Raji (cell line): Measurements from ENCODE around the gene AMIGO1.

Source experiments
- POLR2A ChIP-seq: IDR thresholded peaks from 2 replicates; pipeline ENCODE4 v1.6.1; 2011; ENCODE audit warnings: low read depth, low read length, control low read depth; ENCODE audit not compliant: insufficient read depth

The AMIGO1 gene

DNA sequence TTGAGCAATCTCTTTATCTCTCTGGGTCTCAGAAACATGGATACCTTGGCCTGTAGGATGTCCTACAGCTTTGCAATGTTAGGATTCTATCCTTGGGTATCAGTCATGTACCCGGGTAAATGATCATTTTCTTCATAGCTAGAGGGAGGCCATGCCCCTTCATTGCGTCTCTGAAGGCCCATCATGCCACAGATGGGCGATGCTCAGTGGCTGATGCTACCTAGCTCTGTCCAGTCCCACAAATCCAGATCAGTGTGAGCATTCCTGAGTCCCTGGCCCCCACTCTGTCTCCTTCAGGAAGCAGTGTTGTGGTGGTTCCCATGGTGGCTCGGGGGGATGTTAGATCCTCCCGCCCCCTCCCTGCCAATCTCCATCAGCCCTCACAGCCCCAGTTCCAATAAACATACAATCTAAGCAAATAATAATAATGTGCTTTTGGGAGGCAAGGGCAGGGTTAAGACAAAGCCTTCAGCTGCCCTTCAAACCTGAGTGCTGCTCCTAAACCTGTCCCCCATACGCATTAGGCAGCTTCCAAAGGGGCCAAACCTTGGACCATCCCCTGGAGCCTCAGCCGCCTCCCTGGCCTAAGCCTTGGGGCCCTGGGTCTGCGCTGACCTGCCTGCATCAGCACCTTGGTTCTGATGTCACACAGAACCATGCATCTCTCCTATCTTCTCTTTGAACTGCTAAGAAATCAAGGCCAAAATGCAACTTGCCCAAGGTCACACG, 29.5 kb upstream of the AMIGO1 start:
- TF ChIP-seq POLR2A = no peak

DNA sequence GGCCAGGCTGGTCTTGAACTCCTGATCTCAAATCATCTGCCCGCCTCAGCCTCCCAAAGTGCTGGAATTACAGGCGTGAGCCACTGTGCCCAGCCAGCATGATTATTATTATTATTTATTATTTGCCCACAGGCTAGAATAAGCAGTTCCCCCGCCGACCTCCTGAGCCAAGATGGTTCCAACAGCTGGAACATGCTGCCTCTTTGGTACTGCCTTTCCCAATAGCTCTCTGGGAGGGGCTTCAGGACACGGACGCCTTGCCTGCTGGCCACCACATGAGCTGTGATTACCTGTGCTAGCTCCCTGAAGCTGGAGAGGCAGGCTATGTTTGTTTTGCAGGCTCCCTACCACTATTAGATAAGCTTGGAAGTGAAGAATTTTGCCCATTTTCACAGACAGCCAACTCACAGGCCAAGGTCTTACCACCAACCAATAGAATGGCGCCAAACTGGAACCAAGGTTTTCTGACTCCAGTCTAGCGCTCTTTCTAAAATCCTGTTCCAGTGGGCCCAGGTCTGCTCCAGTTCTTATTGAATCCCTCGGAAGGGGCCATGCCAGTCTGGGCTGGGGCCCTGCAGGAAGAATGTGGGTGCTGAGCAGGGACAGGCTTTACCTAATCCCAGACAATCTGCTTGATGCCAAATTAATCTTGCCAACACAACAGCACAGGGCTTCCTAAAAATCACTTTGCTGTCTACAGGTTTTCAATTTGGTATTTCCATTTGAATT, 28.1 kb upstream of the AMIGO1 start:
- TF ChIP-seq POLR2A = no peak

DNA sequence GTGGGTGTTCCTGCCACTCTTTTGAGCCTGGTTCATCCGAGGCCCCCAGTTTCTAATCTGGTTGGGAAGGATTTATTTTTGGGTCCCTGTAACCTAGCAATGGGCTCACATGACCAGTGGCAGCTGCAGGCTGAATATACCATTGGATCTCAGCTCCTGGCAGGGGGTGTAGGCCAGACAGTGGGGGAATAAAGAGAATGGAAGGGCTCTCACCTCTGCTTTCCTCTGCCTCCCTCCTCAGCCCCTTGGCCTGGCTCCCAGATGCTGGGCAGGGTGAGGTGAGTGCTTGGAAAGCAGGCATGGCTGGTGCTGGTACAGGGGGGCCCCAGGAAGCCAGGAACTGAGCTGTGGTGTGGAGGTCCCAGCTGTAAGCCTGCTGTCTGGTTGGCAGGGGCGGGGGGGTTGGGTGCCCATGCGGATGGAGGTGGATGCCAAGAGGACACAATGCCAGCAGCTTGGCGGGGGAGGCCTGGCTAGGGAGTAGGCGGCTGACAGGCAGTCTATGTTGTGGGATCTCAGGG, 26.5 kb upstream of the AMIGO1 start:
- no peak for TF ChIP-seq POLR2A

DNA sequence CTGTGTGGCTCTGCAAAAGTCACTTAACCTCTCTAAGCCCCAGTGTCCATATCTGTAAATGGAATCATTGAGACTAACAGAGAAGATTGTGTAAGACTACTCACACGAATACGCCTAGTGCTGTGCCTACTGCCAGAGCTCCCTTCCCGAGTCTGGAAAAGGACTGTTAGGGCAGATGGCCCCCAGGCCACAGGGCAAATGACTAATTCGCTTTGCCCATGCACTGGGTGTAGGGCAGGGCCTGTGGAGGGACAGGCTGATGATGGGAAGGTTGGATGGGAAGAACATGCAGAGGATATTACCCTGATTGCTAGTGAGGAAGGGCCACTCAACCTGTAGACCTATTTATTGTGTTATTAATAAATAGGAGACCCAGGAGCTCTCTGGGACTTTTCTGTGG, 26.0 kb upstream of the AMIGO1 start:
- no peak for TF ChIP-seq POLR2A

DNA sequence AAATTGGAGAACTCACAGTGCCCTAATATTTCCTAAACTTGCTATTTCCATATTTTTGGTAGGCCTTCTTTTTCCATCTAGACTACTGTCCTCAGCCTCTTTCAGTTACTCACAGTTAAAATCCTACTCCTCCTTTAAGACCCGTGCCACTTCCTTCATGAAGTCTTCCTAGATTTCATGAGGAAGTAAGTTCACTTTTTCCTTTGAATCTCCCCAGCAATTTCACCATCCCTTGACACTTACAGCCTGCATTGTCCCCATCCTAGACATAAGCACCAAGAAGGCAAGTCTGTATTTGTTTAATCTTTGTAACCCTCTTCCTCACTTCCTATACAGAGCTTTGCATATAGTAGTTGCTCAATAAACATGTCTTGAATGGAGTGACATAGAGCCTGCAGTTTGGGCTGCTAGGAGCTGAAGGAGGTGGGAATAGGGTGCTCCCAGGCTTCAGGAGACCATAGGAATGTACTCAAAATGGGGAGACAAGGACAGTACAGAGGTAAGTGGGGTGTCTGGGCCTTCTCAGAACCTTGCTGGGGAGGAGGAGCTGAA, 24.9 kb upstream of the AMIGO1 start:
- TF ChIP-seq POLR2A = no peak

DNA sequence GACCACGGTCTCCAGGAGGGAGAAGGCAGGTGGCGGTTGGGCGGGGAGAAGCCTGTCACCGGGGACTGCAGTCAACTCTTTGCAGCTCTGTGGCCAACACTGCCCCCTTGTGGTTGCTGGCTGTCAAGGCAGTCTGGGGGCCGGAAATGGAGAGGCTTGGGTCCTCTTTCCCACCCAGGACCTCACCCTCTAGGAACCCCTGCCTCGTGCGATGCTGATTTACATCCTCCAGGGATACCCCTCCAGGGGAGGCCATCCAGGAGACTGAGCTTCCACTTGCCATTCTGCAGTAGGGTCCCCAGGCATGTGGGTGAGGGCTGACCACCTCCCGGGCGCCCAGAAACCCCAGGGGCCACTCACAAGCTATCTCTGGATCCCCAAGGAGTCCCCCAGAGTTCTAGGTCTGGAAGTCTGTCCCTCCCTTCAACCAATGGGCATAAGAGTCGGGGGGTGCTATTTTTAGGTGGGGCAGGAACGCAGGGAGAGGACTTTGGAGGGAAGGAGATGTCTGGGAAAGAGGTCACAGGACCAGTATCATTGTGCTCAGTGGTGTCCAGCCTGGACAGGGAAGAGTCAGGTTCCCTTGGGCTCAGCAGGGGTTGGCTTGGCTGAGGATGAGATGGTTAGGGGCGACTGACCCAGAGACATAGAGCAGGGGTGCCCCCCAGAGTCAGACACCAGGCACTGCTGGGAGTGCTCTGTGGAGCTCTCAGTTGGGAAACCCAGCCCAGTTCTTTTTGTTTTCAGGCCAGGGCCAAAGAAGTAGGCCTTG, 23.0 kb upstream of the AMIGO1 start:
- TF ChIP-seq POLR2A = no peak

DNA sequence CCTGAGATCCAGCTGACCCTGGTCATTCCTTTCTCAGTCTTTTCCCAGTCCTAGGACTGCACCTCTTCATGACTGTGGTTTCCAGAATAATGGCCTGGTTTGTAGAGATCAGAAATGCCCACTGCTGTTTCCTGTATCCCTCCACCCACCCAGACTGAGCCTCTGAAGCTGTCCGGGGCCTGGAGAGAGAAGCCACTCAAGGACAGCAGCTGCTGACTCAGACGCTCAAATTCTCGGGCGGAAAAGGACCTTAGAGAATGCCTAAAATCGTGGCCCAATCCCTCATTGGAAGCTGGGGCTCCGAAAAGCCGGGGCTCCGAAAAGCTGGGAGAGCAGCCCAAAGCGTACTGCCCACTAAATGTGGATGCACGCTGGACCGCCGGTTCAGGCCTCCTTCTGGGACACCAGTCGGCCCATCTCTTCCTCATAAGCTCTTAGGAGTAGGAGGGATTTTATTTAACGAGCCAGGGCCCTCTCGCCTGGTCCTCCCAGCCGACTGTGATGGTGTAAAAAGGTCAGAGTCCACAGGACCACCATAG, 22.4 kb upstream of the AMIGO1 start:
- no peak for TF ChIP-seq POLR2A

DNA sequence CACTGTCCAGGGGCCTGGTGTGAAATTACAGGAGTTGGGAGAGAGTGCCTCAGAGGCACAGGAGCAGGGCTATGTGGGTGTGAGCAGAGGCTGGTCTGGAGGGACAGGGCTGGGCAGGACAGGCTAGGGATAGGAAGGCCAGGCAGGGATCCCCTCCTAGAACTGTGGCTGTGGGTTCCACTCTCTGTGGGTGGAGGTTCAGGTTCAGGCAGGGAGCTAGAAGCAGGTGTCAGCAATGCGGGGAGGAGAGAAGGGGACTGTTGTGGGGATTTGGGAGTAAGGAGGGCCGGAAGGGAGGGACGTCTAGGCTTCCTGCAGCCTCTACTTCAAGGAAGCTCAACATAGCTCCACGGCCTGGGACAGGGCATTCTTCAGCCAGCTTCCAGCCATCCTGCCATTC, 21.9 kb upstream of the AMIGO1 start:
- TF ChIP-seq POLR2A = no peak

DNA sequence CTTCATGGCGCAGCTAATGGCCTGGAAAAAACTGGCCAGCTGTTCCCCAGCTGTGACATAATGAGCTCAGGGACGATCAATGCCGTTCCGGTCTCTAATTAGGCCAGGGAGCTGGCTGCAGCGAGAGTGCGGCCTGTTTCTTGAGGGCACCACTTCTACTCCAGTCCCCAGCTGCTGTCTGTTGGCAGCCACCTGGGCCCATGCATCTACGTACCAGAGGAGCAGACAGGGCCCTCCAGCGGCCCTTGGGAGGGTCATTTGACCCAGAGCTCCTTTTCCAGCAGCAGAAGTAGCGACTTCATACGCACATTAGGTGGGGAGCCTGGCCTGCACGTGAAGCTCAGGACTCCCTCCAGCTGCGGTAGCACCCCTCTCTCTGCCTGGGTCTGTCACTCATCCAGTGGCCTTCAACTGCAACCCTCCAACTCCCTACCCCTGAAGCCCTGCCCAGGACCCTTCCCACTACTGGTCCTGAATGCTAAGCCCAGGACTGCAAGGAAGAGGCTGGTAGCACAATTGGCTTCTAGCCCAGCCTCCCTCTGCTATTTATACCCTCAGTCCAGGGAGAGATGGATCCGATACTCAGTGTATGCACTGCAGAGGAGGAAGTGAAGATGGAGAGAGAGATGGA, 21.0 kb upstream of the AMIGO1 start:
- TF ChIP-seq POLR2A = no peak

DNA sequence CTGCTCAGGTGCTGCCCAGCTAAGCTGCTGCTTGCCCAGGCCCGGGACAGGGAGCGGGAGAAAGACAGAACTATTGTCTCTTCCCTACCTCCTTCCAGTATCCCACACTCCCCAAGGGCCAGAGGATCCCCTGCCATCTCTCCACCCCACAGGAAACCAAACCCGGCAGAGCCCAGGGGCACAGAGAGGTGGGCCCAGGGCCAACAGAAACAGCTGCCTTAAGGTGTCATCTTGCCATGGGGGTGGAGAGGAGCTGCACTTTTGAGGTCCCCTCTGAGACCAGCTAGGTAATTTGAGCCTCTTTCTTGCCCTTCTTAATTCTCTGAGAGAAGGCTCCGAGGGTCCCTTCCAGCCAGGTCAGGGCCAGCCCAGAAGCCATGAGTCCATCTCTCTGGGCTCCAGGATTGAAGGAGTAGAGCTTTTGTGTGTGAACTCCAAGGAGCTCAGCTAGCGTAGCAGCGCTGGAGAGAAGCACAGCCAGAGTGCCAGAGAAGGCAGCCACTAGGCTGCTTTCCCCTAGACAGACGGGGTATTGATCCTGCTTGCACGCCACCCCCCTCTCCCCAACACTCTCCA, 20.4 kb upstream of the AMIGO1 start:
- TF ChIP-seq POLR2A = no peak

DNA sequence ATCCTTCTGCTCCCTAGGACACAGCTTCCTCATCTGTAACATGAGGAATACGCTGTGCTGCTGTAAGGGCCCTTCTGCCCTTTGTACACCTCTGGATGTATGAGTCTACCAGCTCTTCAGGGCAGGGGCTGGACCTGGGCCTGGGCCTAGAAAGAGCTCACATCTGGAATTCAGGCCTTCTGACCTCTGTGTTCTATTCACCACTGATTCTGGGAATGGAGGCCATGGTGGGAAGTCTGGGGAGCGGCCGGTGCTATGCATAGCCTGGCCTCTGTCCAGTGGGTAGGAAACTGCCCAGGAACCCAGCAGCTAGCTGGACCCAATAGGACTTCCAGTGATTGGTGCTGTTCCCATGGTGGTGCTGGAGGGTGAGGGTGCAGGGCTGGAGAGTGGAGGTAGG, 19.2 kb upstream of the AMIGO1 start:
- TF ChIP-seq POLR2A = no peak

DNA sequence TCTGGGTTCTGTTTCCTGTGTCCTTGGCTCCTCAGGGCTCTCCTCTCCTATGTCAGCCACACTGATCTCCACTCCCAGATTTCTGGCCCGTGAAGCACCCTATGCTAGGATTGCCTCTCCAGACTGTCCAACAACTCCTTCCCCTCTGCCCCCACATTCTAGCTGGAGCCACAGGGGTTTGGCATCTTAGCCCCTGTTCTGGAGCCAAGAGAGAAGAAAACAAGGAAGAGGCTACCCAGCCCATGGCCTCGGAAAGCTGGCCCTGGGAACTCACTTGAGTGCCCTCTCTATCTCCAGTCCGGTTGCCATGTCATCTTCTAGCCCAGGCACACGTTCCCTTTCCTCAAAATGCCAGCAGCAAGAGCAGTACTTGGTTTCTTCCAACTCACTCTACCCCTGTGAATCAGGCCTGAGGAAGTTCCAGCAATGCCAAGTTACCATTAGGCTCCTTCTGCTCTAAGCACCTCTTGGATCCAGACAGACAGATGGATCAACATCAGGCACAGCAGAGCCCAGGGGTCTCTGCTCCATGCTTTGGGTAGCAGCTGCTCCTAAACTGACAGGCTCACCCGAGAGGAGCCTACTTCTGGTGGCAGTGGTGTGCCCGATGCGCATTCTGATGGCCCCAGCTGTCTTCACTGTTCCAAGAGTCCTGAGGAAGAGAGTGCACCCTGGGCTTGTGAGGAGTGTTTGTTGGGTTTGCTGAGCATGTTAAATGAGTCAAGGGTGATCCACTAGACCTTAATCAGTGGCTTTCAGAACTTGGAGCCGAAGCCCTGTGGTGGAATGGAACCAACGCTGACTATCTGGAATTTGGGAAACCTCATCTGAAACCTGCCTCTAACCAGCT, 18.5 kb upstream of the AMIGO1 start:
- TF ChIP-seq POLR2A = no peak

DNA sequence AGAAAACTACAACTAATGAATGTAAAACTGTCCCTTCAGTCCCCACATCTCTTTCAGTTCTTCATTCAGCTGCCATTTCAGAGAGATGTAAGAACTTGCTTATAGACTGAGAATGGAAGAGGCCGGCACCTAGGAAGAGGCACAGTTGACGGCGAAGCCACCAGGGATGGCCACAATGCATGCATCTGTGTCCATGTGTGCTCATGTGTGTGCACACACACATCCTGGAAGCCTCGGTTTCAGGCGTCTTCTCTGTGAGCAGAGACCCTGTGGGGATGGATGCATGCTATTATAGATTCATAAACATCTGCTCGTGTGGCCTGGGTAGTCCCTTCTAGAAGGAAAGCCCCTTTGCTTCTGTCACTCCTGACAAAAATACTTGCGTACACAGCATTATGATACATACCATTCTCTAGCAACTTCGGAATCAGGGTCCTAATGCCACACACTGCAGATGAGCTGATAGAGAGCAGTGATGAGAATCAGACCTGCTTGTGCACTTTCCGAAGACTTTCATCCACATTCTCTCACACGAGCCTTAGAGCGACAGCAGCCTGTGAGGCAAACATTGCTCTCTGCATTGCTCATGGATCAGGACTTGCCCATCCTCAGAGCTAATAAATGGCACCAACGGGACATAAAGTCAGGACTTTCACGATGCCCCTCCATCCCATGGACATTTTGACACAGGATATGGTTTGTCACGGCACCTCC, 17.7 kb upstream of the AMIGO1 start:
- no peak for TF ChIP-seq POLR2A
